Gastrocnemius medialis (tissue), 4 donors: ENCODE data around the gene SYPL2. TPM values are rescaled to one million over a fixed set of nuclear protein-coding genes. Genes with fewer than 3 reads are reported as not detected.

Experiments
- ATAC-seq, 2 donors: fragments of 150-250 bp; one replicate each; pipeline ENCODE4 v1.9.1; 2016
- DNase-seq, 2 donors: peaks; one replicate each; pipeline ENCODE4 v3.0.0-alpha.2; 2019
- H3K27ac ChIP-seq, 4 donors: fragments of 200-600 bp; sonication (generic); 1 replicate in 1 of 4; 2 replicates in 3 of 4; pipeline ENCODE4 v1.5.1; 2016 to 2018; ENCODE audit warnings: mild to moderate bottlenecking in 2 of 4, moderate library complexity in 1 of 4
- H3K27me3 ChIP-seq, 3 donors: fragments of 200-600 bp; sonication (generic) in 2 of 3; 1 replicate in 1 of 3; 2 replicates in 2 of 3; pipeline versions ENCODE4 v1.5.1 to v1.6.0; 2016 to 2019; ENCODE audit warnings: mild to moderate bottlenecking in 1 of 3, moderate library complexity in 1 of 3
- H3K36me3 ChIP-seq, 2 donors: fragments of 200-600 bp; sonication (generic) in 1 of 2; one replicate each; pipeline ENCODE4 v1.5.1; 2017 to 2018
- H3K4me1 ChIP-seq, 2 donors: fragments of 200-600 bp; sonication (generic) in 1 of 2; one replicate each; pipeline ENCODE4 v1.5.1; 2016 to 2017; ENCODE audit warnings: mild to moderate bottlenecking in 2 of 2
- H3K4me3 ChIP-seq, 4 donors: fragments of 200-600 bp; sonication (generic) in 3 of 4; 1 replicate in 1 of 4; 2 replicates in 3 of 4; pipeline ENCODE4 v1.5.1; 2016 to 2019; ENCODE audit warnings: mild to moderate bottlenecking in 2 of 4
- H3K9me3 ChIP-seq, 3 donors: fragments of 200-600 bp; sonication (generic) in 2 of 3; 1 replicate in 1 of 3; 2 replicates in 2 of 3; pipeline ENCODE4 v1.5.1; 2016 to 2019
- CTCF ChIP-seq, 5 experiments: fragments of 450-650 bp in 3 of 5; fragments of 200-600 bp in 2 of 5; sonication (generic) in 2 of 5; IDR thresholded peaks in 4 of 5; conservative IDR thresholded peaks in 1 of 5; 1 replicate in 4 of 5; 2 replicates in 1 of 5; pipeline ENCODE4 v1.5.1; 2016 to 2019; ENCODE audit warnings: antibody characterized with exemption in 5 of 5, mild to moderate bottlenecking in 3 of 5, moderate library complexity in 3 of 5
- POLR2A ChIP-seq, 2 donors: fragments of 450-650 bp; IDR thresholded peaks; one replicate each; pipeline ENCODE4 v1.6.1; 2017; ENCODE audit warnings: antibody characterized with exemption in 2 of 2, mild to moderate bottlenecking in 2 of 2, moderate library complexity in 2 of 2
- in situ Hi-C, 4 donors: fragments of 200-750 bp; cut with MboI; loops; one replicate each; pipeline versions ENCODE4 v1.15.0 to v1.8.0; 2017; ENCODE audit warnings: low sequenced_read_pairs in 4 of 4
- intact Hi-C: fragments of 100-400 bp; cut with DNase I; formaldehyde crosslinking; loops from one replicate; pipeline ENCODE4 v1.15.1; 2023; ENCODE audit warnings: low total_unique reads
- total RNA-seq, 4 donors: library from RNA; depleted of rRNA; stranded (reverse); fragments of >200 nt; gene quantifications; one replicate each; pipeline versions ENCODE4 v1.1.0 to v1.2.3, GENCODE V29; 2016

The SYPL2 gene
- total RNA-seq, 4 donors from 2014 or later = 15.7 to 127 (median 83.7) TPM

GRCh38 chr1:109454497-109455133 lies 11.7 kb upstream of the SYPL2 start:
- in situ Hi-C loops = no loop called here
- no peak for ATAC-seq

GRCh38 chr1:109457819-109458218 lies 8.5 kb upstream of the SYPL2 start:
- intact Hi-C loops (no loop called here), in situ Hi-C loops (no loop called here)
- H3K9me3 ChIP-seq = no peaks in the 10 kb centered on the region
- H3K27ac ChIP-seq = no peak overlapping the region
- ATAC-seq (no peak), DNase-seq (no peak)
- TF ChIP-seq CTCF (IDR thresholded peaks at IDR 0.05 in 4 of 5, conservative IDR thresholded peaks at IDR 0.05 in 1 of 5) (no peak), POLR2A (IDR thresholded peaks at IDR 0.05) (no peak)
- H3K4me1 ChIP-seq = no peaks in the 10 kb centered on the region
- no peaks in the 10 kb centered on the region for H3K36me3 ChIP-seq
- no peak overlapping the region for H3K4me3 ChIP-seq
- no peaks in the 10 kb centered on the region for H3K27me3 ChIP-seq

More at GRCh38 chr1:109454497-109455133, 11.7 kb upstream of the SYPL2 start:
- no peak overlapping the region for H3K27ac ChIP-seq
- H3K36me3 ChIP-seq = no peaks in the 10 kb centered on the region
- no peak overlapping the region for H3K4me3 ChIP-seq
- no peak for DNase-seq
- intact Hi-C loops = no loop called here
- H3K27me3 ChIP-seq = no peaks in the 10 kb centered on the region
- no peaks in the 10 kb centered on the region for H3K4me1 ChIP-seq
- no peaks in the 10 kb centered on the region for H3K9me3 ChIP-seq
- no peak for TF ChIP-seq POLR2A (IDR thresholded peaks at IDR 0.05)
- TF ChIP-seq CTCF (IDR thresholded peaks at IDR 0.05 in 4 of 5, conservative IDR thresholded peaks at IDR 0.05 in 1 of 5) = no peak

GRCh38 chr1:109466125-109466451 lies 258 bp upstream of the SYPL2 start:
- Histone ChIP-seq H3K4me3 (peak overlapping the region; percentile 66 to 96 (median 78)), H3K4me1 (peaks cover 40 to 41% of the 10 kb centered on the region in 2 donors), H3K27ac (peak overlapping the region; percentile 93 to 100 (median 97)), H3K27me3 (no peaks in the 10 kb centered on the region), H3K36me3 (no peaks in the 10 kb centered on the region), H3K9me3 (no peaks in the 10 kb centered on the region)
- ATAC-seq = no peak
- in situ Hi-C loops = no loop called here
- intact Hi-C loops = loop anchor here (1.0 to 2.0 kb wide), 2 partner anchors 40 to 63 kb away; partner anchors contain the start of gene PSMA5
- TF ChIP-seq POLR2A (IDR thresholded peaks at IDR 0.05) = no peak
- no peak for TF ChIP-seq CTCF (IDR thresholded peaks at IDR 0.05 in 4 of 5, conservative IDR thresholded peaks at IDR 0.05 in 1 of 5)
- peak in 1 of 2 donors; percentile 91 for DNase-seq

GRCh38 chr1:109467301-109467777 lies 993 bp downstream of the SYPL2 start:
- Histone ChIP-seq H3K4me3 (peak overlapping the region; percentile 66 to 96 (median 78)), H3K36me3 (no peaks in the 10 kb centered on the region), H3K27me3 (no peaks in the 10 kb centered on the region), H3K27ac (peak overlapping the region; percentile 93 to 100 (median 97)), H3K9me3 (no peaks in the 10 kb centered on the region), H3K4me1 (peaks cover 51 to 54% of the 10 kb centered on the region in 2 donors)
- peak; percentile 66 to 73 for ATAC-seq
- intact Hi-C loops (loop anchor here (2.0 kb wide), 1 partner anchor 65 kb away; no protein-coding TSS in a partner anchor), in situ Hi-C loops (no loop called here)
- DNase-seq = peak in 1 of 2 donors; percentile 95
- TF ChIP-seq CTCF (IDR thresholded peaks at IDR 0.05 in 4 of 5, conservative IDR thresholded peaks at IDR 0.05 in 1 of 5) (no peak), POLR2A (IDR thresholded peaks at IDR 0.05) (peak in 1 of 2 donors; percentile 31)
